A673 (cell line): Measurements from ENCODE around the gene APOC1.

Experiments
- EZH2 ChIP-seq: fragments of 200-600 bp; sonication (generic); IDR thresholded peaks from 2 replicates; pipeline ENCODE4 v1.6.1; 2017; ENCODE audit warnings: borderline replicate concordance, low read depth, mild to moderate bottlenecking, mixed read lengths, antibody characterized with exemption, low read length; ENCODE audit not compliant: poor library complexity, severe bottlenecking
- TF ChIP-seq, protein P1 (sequence below): fragments of 300-800, 200-600 bp; sonication (generic); conservative IDR thresholded peaks from 2 replicates; pipeline ENCODE4 v1.5.1; 2017; ENCODE audit warnings: low read depth, mild to moderate bottlenecking, antibody characterized with exemption, low read length, moderate library complexity, mixed read lengths

DNA sequence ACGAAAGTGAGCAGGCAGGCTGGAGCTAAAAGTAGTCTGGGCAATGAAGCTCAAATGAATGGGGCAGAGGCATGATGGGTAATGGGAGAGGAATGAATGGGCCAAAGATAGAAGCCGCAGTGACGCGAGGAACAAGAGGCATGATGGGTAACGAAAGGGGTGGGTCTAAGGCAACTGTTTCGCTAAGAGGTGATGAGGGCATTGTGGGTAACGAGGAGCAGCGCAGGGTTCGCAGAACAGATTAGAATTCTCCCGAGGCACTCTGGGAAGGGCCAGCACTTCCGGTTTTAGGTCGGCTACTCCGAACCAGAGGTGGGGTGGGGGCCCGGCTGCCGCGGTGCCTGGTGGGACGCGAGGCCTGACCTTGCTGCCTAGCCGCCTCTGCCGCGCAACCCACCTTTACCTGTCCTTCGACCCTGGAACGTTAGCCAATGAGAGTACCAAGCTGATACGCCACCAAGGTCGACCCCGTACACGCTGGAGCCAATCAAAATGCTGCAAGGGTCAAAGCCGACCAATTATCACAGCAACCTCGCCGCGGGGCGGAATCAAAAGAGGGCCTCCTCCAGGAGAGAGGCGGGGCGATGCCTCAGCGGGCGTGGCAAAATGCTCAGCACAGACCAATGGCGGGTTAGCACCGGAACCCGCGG lies 23.9 kb upstream of the APOC1 start:
- TF ChIP-seq, protein P1, sequence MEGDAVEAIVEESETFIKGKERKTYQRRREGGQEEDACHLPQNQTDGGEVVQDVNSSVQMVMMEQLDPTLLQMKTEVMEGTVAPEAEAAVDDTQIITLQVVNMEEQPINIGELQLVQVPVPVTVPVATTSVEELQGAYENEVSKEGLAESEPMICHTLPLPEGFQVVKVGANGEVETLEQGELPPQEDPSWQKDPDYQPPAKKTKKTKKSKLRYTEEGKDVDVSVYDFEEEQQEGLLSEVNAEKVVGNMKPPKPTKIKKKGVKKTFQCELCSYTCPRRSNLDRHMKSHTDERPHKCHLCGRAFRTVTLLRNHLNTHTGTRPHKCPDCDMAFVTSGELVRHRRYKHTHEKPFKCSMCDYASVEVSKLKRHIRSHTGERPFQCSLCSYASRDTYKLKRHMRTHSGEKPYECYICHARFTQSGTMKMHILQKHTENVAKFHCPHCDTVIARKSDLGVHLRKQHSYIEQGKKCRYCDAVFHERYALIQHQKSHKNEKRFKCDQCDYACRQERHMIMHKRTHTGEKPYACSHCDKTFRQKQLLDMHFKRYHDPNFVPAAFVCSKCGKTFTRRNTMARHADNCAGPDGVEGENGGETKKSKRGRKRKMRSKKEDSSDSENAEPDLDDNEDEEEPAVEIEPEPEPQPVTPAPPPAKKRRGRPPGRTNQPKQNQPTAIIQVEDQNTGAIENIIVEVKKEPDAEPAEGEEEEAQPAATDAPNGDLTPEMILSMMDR = no peak
- no peak for TF ChIP-seq EZH2
